SK-N-SH treated with all-trans-retinoic acid at 6 μM for 48 hours (cell line): Measurements from ENCODE around the gene SPP2.

Source experiments
- ARNTL ChIP-seq: fragments of 450-650 bp; formaldehyde crosslinking; IDR thresholded peaks from 2 replicates; pipeline ENCODE4 v1.5.0; 2020; ENCODE audit warnings: low read depth, mild to moderate bottlenecking, moderate library complexity, borderline replicate concordance
- BACH2 ChIP-seq: fragments of 250-450 bp; sonication (Bioruptor Pico); IDR thresholded peaks from 2 replicates; pipeline ENCODE4 v1.9.0; 2021; ENCODE audit warnings: mild to moderate bottlenecking, borderline replicate concordance
- CSDC2 ChIP-seq: fragments of 250-450 bp; sonication (Bioruptor Pico); IDR thresholded peaks from 2 replicates; pipeline ENCODE4 v1.5.0; 2020; ENCODE audit warnings: mild to moderate bottlenecking, moderate library complexity
- ESRRG ChIP-seq: fragments of 250-450 bp; sonication (Bioruptor Pico); IDR thresholded peaks from 2 replicates; pipeline ENCODE4 v1.6.1; 2021; ENCODE audit warnings: mild to moderate bottlenecking
- GLIS3 ChIP-seq: fragments of 250-450 bp; sonication (Bioruptor Pico); IDR thresholded peaks from 2 replicates; pipeline ENCODE4 v1.5.0; 2020; ENCODE audit warnings: mild to moderate bottlenecking, moderate library complexity
- ISL1 ChIP-seq: fragments of 250-450 bp; sonication (Bioruptor Pico); IDR thresholded peaks from 2 replicates; pipeline ENCODE4 v2.1.2; 2022; ENCODE audit warnings: mild to moderate bottlenecking, moderate library complexity
- PPARA ChIP-seq: fragments of 250-450 bp; sonication (Bioruptor Pico); IDR thresholded peaks from 2 replicates; pipeline ENCODE4 v1.5.0; 2020; ENCODE audit warnings: mild to moderate bottlenecking, borderline replicate concordance
- RARB ChIP-seq: fragments of 250-450 bp; sonication (Bioruptor Pico); IDR thresholded peaks from 2 replicates; pipeline ENCODE4 v1.8.0; 2021; ENCODE audit warnings: mild to moderate bottlenecking, moderate library complexity
- ZNF565 ChIP-seq: fragments of 450-650 bp; formaldehyde crosslinking; conservative IDR thresholded peaks from 2 replicates; pipeline ENCODE4 v1.5.0; 2020; ENCODE audit warnings: low read depth, mild to moderate bottlenecking, moderate library complexity
- ZNF70 ChIP-seq: fragments of 450-650 bp; formaldehyde crosslinking; IDR thresholded peaks from 2 replicates; pipeline ENCODE4 v1.5.0; 2020; ENCODE audit warnings: mild to moderate bottlenecking, moderate library complexity
- TF ChIP-seq, protein P1 (sequence below): fragments of 250-450 bp; sonication (Bioruptor Pico); IDR thresholded peaks from 2 replicates; pipeline ENCODE4 v1.8.0; 2020; ENCODE audit warnings: mild to moderate bottlenecking, moderate library complexity, borderline replicate concordance
- TF ChIP-seq, protein P2 (sequence below): fragments of 250-450 bp; sonication (Bioruptor Pico); IDR thresholded peaks from 2 replicates; pipeline ENCODE4 v1.5.1; 2020; ENCODE audit warnings: low read depth, mild to moderate bottlenecking, moderate library complexity

DNA sequence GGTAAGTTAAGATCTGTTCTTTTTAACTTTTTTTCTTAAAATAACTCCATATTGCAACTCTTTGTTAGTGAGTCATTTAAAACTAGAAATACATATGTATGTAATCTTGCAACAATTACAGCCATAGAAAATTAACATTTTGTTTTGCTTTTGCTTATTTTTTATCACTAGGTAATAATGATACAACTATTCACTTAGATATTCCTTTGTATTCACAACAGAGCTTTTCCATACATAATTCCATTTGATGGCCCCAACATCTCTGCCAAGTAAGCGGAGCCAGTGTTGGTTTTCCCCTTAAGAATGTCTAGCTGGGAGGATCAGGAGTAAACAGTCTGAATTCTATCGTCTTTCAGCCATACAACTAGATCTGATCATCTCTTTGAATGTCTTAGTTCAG is 16.1 kb downstream of the SPP2 start:
- TF ChIP-seq ISL1 (CRISPR knock-in tag) (no peak), GLIS3 (CRISPR knock-in tag) (no peak), ESRRG (CRISPR knock-in tag) (no peak), RARB (no peak), ARNTL (CRISPR knock-in tag) (no peak), ZNF565 (CRISPR knock-in tag) (no peak), ZNF70 (CRISPR knock-in tag) (no peak), BACH2 (CRISPR knock-in tag) (no peak), CSDC2 (no peak), PPARA (CRISPR knock-in tag) (no peak)
- TF ChIP-seq, protein P1, sequence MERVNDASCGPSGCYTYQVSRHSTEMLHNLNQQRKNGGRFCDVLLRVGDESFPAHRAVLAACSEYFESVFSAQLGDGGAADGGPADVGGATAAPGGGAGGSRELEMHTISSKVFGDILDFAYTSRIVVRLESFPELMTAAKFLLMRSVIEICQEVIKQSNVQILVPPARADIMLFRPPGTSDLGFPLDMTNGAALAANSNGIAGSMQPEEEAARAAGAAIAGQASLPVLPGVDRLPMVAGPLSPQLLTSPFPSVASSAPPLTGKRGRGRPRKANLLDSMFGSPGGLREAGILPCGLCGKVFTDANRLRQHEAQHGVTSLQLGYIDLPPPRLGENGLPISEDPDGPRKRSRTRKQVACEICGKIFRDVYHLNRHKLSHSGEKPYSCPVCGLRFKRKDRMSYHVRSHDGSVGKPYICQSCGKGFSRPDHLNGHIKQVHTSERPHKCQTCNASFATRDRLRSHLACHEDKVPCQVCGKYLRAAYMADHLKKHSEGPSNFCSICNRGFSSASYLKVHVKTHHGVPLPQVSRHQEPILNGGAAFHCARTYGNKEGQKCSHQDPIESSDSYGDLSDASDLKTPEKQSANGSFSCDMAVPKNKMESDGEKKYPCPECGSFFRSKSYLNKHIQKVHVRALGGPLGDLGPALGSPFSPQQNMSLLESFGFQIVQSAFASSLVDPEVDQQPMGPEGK (CRISPR knock-in tag) = no peak
- TF ChIP-seq, protein P2, sequence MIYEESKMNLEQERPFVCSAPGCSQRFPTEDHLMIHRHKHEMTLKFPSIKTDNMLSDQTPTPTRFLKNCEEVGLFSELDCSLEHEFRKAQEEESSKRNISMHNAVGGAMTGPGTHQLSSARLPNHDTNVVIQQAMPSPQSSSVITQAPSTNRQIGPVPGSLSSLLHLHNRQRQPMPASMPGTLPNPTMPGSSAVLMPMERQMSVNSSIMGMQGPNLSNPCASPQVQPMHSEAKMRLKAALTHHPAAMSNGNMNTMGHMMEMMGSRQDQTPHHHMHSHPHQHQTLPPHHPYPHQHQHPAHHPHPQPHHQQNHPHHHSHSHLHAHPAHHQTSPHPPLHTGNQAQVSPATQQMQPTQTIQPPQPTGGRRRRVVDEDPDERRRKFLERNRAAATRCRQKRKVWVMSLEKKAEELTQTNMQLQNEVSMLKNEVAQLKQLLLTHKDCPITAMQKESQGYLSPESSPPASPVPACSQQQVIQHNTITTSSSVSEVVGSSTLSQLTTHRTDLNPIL (CRISPR knock-in tag) = no peak
